Ishikawa (cell line): ENCODE measurements around the gene IRF2BPL.

Source experiments
- CEBPB ChIP-seq: IDR thresholded peaks from 2 replicates; pipeline ENCODE4 v1.6.1; 2012
- CREB1 ChIP-seq: IDR thresholded peaks from 2 replicates; pipeline ENCODE4 v1.6.1; 2012; ENCODE audit warnings: low read depth
- EGR1 ChIP-seq: IDR thresholded peaks from 2 replicates; pipeline ENCODE4 v1.6.1; 2012
- EP300 ChIP-seq: IDR thresholded peaks from 2 replicates; pipeline ENCODE4 v1.6.1; 2012; ENCODE audit warnings: borderline replicate concordance
- FOXM1 ChIP-seq: IDR thresholded peaks from 2 replicates; pipeline ENCODE4 v1.6.1; 2012; ENCODE audit warnings: low read depth, borderline replicate concordance
- MAX ChIP-seq: IDR thresholded peaks from 2 replicates; pipeline ENCODE4 v1.6.1; 2012
- NFIC ChIP-seq: IDR thresholded peaks from 2 replicates; pipeline ENCODE4 v1.6.1; 2012
- RAD21 ChIP-seq: IDR thresholded peaks from 2 replicates; pipeline ENCODE4 v1.6.1; 2012; ENCODE audit warnings: low read depth
- REST ChIP-seq: IDR thresholded peaks from 2 replicates; pipeline ENCODE4 v1.6.1; 2012; ENCODE audit warnings: low read depth, mild to moderate bottlenecking
- TAF1 ChIP-seq: IDR thresholded peaks from 2 replicates; pipeline ENCODE4 v1.6.1; 2012; ENCODE audit warnings: low read depth, mild to moderate bottlenecking
- TCF12 ChIP-seq: IDR thresholded peaks from 2 replicates; pipeline ENCODE4 v1.6.1; 2012; ENCODE audit warnings: low read depth
- TEAD4 ChIP-seq: IDR thresholded peaks from 2 replicates; pipeline ENCODE4 v1.6.1; 2012
- USF1 ChIP-seq: IDR thresholded peaks from 2 replicates; pipeline ENCODE4 v1.6.1; 2012
- YY1 ChIP-seq: IDR thresholded peaks from 2 replicates; pipeline ENCODE4 v1.6.1; 2012; ENCODE audit warnings: low read depth
- ZBTB7A ChIP-seq: IDR thresholded peaks from 2 replicates; pipeline ENCODE4 v1.6.1; 2012; ENCODE audit warnings: low read depth

The IRF2BPL gene

GRCh38 chr14:77007183-77007974 lies 21.1 kb downstream of the IRF2BPL start:
- TF ChIP-seq REST (no peak), NFIC (no peak), MAX (no peak)

- TF ChIP-seq FOXM1 (no peak), NFIC (no peak), YY1 (no peak), EP300 (no peak), CREB1 (no peak), TAF1 (no peak), EGR1 (no peak), CEBPB (no peak), RAD21 (no peak), USF1 (no peak), TCF12 (no peak), ZBTB7A (no peak), REST (no peak), MAX (no peak), TEAD4 (no peak)
These were observed 22.4 kb downstream of the IRF2BPL start for GRCh38 chr14:77006132-77006531.

GRCh38 chr14:77005559-77005958 lies 22.9 kb downstream of the IRF2BPL start:
- TF ChIP-seq TAF1 = no peak
- no peak for TF ChIP-seq NFIC
- TF ChIP-seq ZBTB7A = no peak
- TF ChIP-seq CEBPB = no peak
- TF ChIP-seq EGR1 = no peak
- TF ChIP-seq YY1 = no peak
- no peak for TF ChIP-seq CREB1
- TF ChIP-seq USF1 = no peak
- TF ChIP-seq TCF12 = no peak
- no peak for TF ChIP-seq TEAD4
- no peak for TF ChIP-seq EP300
- TF ChIP-seq FOXM1 = no peak
- no peak for TF ChIP-seq REST

- TF ChIP-seq YY1 = no peak
- no peak for TF ChIP-seq TCF12
- no peak for TF ChIP-seq REST
These were observed 23.6 kb downstream of the IRF2BPL start for GRCh38 chr14:77004711-77005460.
